IPS-11a (cell line): ENCODE measurements around the gene EVPL.

Source experiments
- H3K4me3 ChIP-seq: one replicate; pipeline ENCODE4 v1.5.1; 2013; ENCODE audit warnings: low read depth, low read length, control low read depth

Gene EVPL

GRCh38 chr17:76018801-76019200 is 8.3 kb downstream of the EVPL start:
- H3K4me3 ChIP-seq: no peak overlapping the region

- no peak overlapping the region for H3K4me3 ChIP-seq
These were observed 8.8 kb downstream of the EVPL start for GRCh38 chr17:76018340-76018680.

GRCh38 chr17:76017481-76018339 is 9.4 kb downstream of the EVPL start:
- H3K4me3 ChIP-seq: no peak overlapping the region

GRCh38 chr17:76014925-76015261 is 12.2 kb downstream of the EVPL start:
- H3K4me3 ChIP-seq: no peak overlapping the region

- H3K4me3 ChIP-seq: no peak overlapping the region
These were observed 12.8 kb downstream of the EVPL start for GRCh38 chr17:76014100-76014924.

- H3K4me3 ChIP-seq: no peak overlapping the region
These were observed 13.7 kb downstream of the EVPL start for GRCh38 chr17:76013377-76013932.

- no peak overlapping the region for H3K4me3 ChIP-seq
These were observed 15.2 kb downstream of the EVPL start for GRCh38 chr17:76011951-76012350.

- no peak overlapping the region for H3K4me3 ChIP-seq
These were observed 17.0 kb downstream of the EVPL start for GRCh38 chr17:76009969-76010661.

GRCh38 chr17:76009447-76009846 is 17.7 kb downstream of the EVPL start:
- H3K4me3 ChIP-seq: no peak overlapping the region

- H3K4me3 ChIP-seq: no peak overlapping the region
These were observed 18.3 kb downstream of the EVPL start for GRCh38 chr17:76008630-76009425.

GRCh38 chr17:76008208-76008607 is 18.9 kb downstream of the EVPL start:
- no peak overlapping the region for H3K4me3 ChIP-seq

- no peak overlapping the region for H3K4me3 ChIP-seq
These were observed 19.3 kb downstream of the EVPL start for GRCh38 chr17:76007850-76008165.

- H3K4me3 ChIP-seq: no peak overlapping the region
These were observed 19.8 kb downstream of the EVPL start for GRCh38 chr17:76007131-76007849.

GRCh38 chr17:76005263-76006149 is 21.6 kb downstream of the EVPL start:
- H3K4me3 ChIP-seq: no peak overlapping the region

- no peak overlapping the region for H3K4me3 ChIP-seq
These were observed 22.3 kb downstream of the EVPL start for GRCh38 chr17:76004750-76005262.

GRCh38 chr17:76003915-76004314 is 23.2 kb downstream of the EVPL start:
- no peak overlapping the region for H3K4me3 ChIP-seq

- H3K4me3 ChIP-seq: no peak overlapping the region
These were observed 25.0 kb downstream of the EVPL start for GRCh38 chr17:76002100-76002499.

- no peak within 1 kb of the TSS for H3K4me3 ChIP-seq
These were observed 26.2 kb downstream of the EVPL start, which contains the start of gene CDK3 for GRCh38 chr17:76000755-76001521. CDK3 (plus strand) TSS chr17:76000855; CDS start chr17:76001426, 571 bp downstream.
